Ishikawa (cell line): ENCODE measurements around the gene KCNJ1.

Experiments used
- CEBPB ChIP-seq: IDR thresholded peaks from 2 replicates; pipeline ENCODE4 v1.6.1; 2012
- CREB1 ChIP-seq: IDR thresholded peaks from 2 replicates; pipeline ENCODE4 v1.6.1; 2012; ENCODE audit warnings: low read depth
- EGR1 ChIP-seq: IDR thresholded peaks from 2 replicates; pipeline ENCODE4 v1.6.1; 2012
- EP300 ChIP-seq: IDR thresholded peaks from 2 replicates; pipeline ENCODE4 v1.6.1; 2012; ENCODE audit warnings: borderline replicate concordance
- FOXM1 ChIP-seq: IDR thresholded peaks from 2 replicates; pipeline ENCODE4 v1.6.1; 2012; ENCODE audit warnings: low read depth, borderline replicate concordance
- NFIC ChIP-seq: IDR thresholded peaks from 2 replicates; pipeline ENCODE4 v1.6.1; 2012
- RAD21 ChIP-seq: IDR thresholded peaks from 2 replicates; pipeline ENCODE4 v1.6.1; 2012; ENCODE audit warnings: low read depth
- TAF1 ChIP-seq: IDR thresholded peaks from 2 replicates; pipeline ENCODE4 v1.6.1; 2012; ENCODE audit warnings: low read depth, mild to moderate bottlenecking
- TCF12 ChIP-seq: IDR thresholded peaks from 2 replicates; pipeline ENCODE4 v1.6.1; 2012; ENCODE audit warnings: low read depth
- TEAD4 ChIP-seq: IDR thresholded peaks from 2 replicates; pipeline ENCODE4 v1.6.1; 2012
- YY1 ChIP-seq: IDR thresholded peaks from 2 replicates; pipeline ENCODE4 v1.6.1; 2012; ENCODE audit warnings: low read depth
- ZBTB7A ChIP-seq: IDR thresholded peaks from 2 replicates; pipeline ENCODE4 v1.6.1; 2012; ENCODE audit warnings: low read depth
- TF ChIP-seq, protein P1 (sequence below): IDR thresholded peaks from 2 replicates; pipeline ENCODE4 v1.6.1; 2012
- TF ChIP-seq, protein P2 (sequence below): IDR thresholded peaks from 2 replicates; pipeline ENCODE4 v1.6.1; 2012; ENCODE audit warnings: low read depth, mild to moderate bottlenecking
- TF ChIP-seq, protein P3 (sequence below): IDR thresholded peaks from 2 replicates; pipeline ENCODE4 v1.6.1; 2012

The KCNJ1 gene

DNA sequence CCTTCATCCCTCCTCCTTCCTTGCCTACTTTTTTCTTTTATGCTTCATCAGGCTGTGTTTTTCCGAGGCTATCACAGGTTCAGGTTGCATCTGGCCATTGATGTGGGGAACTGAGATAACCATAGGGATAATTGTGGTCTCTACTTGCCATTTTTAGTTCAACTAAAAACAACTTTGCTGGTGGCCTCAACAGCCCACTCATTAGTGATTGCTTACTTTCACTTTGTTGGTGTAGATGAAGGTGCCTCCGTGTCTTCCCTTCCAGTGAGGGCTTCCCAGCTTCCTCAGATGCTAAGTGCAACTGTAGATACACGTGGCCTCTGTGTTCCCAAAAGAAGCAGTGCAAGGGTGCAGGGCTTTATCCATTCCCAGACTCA is 35.0 kb downstream of the KCNJ1 start:
- TF ChIP-seq CREB1 (no peak), YY1 (no peak), TCF12 (no peak), RAD21 (no peak), EGR1 (no peak), TEAD4 (no peak), ZBTB7A (no peak), FOXM1 (no peak), EP300 (no peak), TAF1 (no peak), NFIC (no peak)
- TF ChIP-seq, protein P1, sequence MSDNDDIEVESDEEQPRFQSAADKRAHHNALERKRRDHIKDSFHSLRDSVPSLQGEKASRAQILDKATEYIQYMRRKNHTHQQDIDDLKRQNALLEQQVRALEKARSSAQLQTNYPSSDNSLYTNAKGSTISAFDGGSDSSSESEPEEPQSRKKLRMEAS = no peak
- TF ChIP-seq, protein P2, sequence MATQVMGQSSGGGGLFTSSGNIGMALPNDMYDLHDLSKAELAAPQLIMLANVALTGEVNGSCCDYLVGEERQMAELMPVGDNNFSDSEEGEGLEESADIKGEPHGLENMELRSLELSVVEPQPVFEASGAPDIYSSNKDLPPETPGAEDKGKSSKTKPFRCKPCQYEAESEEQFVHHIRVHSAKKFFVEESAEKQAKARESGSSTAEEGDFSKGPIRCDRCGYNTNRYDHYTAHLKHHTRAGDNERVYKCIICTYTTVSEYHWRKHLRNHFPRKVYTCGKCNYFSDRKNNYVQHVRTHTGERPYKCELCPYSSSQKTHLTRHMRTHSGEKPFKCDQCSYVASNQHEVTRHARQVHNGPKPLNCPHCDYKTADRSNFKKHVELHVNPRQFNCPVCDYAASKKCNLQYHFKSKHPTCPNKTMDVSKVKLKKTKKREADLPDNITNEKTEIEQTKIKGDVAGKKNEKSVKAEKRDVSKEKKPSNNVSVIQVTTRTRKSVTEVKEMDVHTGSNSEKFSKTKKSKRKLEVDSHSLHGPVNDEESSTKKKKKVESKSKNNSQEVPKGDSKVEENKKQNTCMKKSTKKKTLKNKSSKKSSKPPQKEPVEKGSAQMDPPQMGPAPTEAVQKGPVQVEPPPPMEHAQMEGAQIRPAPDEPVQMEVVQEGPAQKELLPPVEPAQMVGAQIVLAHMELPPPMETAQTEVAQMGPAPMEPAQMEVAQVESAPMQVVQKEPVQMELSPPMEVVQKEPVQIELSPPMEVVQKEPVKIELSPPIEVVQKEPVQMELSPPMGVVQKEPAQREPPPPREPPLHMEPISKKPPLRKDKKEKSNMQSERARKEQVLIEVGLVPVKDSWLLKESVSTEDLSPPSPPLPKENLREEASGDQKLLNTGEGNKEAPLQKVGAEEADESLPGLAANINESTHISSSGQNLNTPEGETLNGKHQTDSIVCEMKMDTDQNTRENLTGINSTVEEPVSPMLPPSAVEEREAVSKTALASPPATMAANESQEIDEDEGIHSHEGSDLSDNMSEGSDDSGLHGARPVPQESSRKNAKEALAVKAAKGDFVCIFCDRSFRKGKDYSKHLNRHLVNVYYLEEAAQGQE = no peak

DNA sequence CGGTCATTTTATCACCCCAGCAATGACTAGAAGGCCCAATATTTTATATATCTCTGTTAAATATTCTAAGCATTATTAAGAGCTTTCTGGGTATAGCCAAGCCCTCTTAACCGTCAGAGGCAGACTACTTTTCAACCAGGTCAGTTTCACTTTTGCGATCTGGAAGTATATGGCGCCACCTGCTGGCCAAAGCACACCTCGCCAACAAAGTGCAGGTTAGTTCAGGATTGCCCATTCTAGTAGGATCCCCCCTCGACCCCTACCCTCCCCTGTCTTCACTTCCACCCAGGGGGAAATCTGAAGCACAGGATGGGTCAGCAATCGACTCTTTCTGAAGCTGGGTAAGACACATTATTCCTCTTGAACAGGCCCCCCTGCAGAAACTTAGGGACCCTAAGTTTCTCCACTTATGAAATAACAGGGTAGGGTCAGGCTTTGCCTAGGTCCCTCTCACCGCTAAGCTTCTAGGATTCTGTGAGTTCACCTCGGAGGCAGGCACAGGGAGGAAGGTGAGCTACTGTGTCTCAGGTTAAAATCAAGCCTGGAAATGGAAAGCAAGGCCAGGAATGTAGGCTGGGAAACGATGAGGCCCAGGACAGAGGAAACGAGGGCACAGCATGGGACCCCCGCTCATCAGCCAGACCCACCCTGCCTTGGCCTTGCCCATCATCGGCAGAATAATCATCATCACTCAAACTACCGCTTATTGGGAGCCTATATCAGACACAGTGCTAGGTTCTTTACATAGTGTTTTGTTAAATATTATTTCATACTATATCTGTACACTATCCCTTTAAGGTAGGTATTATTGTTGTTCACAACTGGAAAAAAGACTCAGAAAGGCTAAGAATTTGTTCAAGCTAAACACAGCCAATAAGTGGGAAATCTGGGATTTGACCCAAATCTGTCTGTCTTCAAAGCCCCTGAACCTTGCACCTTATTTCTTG is 35.6 kb downstream of the KCNJ1 start:
- TF ChIP-seq ZBTB7A (peak; percentile 92; the same call in 1 of the 2 replicates), RAD21 (peak; percentile 89)
- TF ChIP-seq, protein P2 = no peak

DNA sequence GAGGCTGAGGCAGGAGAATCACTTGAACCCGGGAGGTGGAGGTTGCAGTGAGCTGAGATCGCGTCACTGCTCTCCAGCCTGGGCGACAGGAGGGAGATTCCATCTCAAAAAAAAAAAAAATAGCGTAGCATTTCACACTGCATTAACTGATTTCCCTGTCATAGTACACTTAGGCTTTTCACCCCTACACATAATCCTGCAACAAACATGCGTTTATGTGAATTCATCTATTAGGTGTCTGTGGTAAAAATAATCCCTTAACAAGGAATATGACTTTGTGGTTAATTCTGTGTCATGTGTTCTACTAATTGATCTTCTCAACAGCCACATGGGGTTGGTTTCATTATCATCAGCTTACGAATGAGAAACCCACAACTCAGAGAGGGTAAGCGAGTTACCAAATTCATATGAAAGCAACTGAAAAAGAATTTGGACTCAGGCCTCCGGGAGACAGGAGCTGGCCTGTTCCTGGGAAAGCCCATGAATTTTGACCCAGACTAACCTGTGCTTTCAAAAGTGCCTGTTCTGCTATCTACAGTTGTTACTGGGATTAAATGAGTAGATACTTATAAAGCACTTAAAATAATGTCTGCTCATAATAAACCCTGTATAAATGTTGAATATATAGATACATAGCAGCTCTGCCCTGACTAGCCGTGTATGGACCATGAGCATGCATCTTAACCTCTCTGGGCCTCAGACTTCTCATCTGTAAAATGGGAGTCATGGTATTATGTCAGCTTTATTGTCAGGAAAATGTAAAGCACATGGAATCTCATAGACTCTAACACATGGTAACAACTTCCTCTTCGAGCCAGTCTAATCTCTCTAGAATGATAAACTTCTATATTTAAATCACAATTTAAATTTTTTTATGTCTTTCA is 36.6 kb downstream of the KCNJ1 start:
- TF ChIP-seq RAD21 = no peak
- TF ChIP-seq, protein P1 = no peak
- no peak for TF ChIP-seq FOXM1
- no peak for TF ChIP-seq CREB1
- TF ChIP-seq, protein P3, sequence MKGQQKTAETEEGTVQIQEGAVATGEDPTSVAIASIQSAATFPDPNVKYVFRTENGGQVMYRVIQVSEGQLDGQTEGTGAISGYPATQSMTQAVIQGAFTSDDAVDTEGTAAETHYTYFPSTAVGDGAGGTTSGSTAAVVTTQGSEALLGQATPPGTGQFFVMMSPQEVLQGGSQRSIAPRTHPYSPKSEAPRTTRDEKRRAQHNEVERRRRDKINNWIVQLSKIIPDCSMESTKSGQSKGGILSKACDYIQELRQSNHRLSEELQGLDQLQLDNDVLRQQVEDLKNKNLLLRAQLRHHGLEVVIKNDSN = no peak
- TF ChIP-seq EGR1 = no peak
- TF ChIP-seq TCF12 = no peak
- TF ChIP-seq, protein P2 = no peak
- no peak for TF ChIP-seq EP300
- TF ChIP-seq TEAD4 = no peak
- no peak for TF ChIP-seq NFIC
- TF ChIP-seq ZBTB7A = no peak
- TF ChIP-seq YY1 = no peak
- TF ChIP-seq CEBPB = no peak

DNA sequence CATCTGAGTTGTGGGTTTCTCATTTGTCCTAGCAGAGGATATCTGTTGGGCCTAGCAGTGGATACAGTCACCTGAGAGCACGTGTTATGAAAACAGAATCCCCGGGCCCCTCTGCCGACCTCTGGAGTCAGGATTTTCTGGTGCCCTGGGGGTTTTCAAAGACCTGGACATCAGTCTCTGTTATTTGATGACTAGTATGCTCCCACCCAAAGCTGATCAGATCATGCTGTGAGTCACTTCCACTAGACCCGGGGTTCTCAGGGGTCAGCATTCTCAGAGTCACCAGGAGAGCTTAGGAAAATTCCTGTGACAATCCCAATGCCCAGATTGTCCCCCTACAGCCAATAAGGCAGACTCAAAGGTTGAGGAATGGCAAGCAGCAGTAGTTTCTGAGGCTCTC is 38.7 kb downstream of the KCNJ1 start:
- no peak for TF ChIP-seq TAF1
- no peak for TF ChIP-seq YY1
- TF ChIP-seq EP300 = no peak
- TF ChIP-seq CREB1 = no peak
- no peak for TF ChIP-seq ZBTB7A
- TF ChIP-seq, protein P2 = no peak
- TF ChIP-seq, protein P1 = no peak
- TF ChIP-seq TEAD4 = no peak
- no peak for TF ChIP-seq NFIC
- TF ChIP-seq CEBPB = no peak
- TF ChIP-seq TCF12 = no peak
- TF ChIP-seq, protein P3 = no peak
- no peak for TF ChIP-seq EGR1
- TF ChIP-seq FOXM1 = no peak
- no peak for TF ChIP-seq RAD21
